SK-N-SH (cell line): Measurements from ENCODE around the gene METTL15. TPM values are rescaled to one million over a fixed set of nuclear protein-coding genes. Genes with fewer than 3 reads are reported as not detected.

ENCODE experiments used
- CTCF ChIA-PET: fragments of 300-600, 350-600 bp; formaldehyde crosslinking; extraction: SDS; loops from one replicate; lab custom pipeline; 2021; lab: Yijun Ruan, JAX
- POLR2A ChIA-PET: fragments of 350-600 bp; sonication (Branson Sonifier 250); formaldehyde crosslinking; extraction: SDS; loops from one replicate; lab custom pipeline; 2020; ENCODE audit warnings: antibody characterized with exemption, inconsistent platforms; lab: Yijun Ruan, JAX
- DNase-seq: peaks from one replicate; pipeline ENCODE4 v3.0.0; 2012
- H2AFZ ChIP-seq: fragments of 200-600 bp; sonication (generic); 2 replicates; pipeline ENCODE4 v1.8.1; 2016; ENCODE audit warnings: antibody characterized with exemption, mild to moderate bottlenecking, low read depth
- H3F3A ChIP-seq: fragments of 200-600 bp; sonication (generic); replicated peaks from 2 replicates; pipeline ENCODE3; 2016; ENCODE audit warnings: antibody characterized with exemption, mild to moderate bottlenecking; ENCODE audit not compliant: insufficient read depth
- H3K27ac ChIP-seq, 2 experiments: fragments of 200-500 bp in 1 of 2; fragments of 200-600 bp in 1 of 2; sonication (Bioruptor generic) in 1 of 2; sonication (generic), shearing (Covaris generic) in 1 of 2; 2 replicates each; pipeline versions ENCODE4 v1.5.1 to v1.6.1; 2014 to 2016; ENCODE audit warnings: low read depth in 2 of 2, inconsistent platforms in 1 of 2, low read length in 1 of 2, mild to moderate bottlenecking in 1 of 2, mixed read lengths in 1 of 2
- H3K27me3 ChIP-seq: fragments of 200-600 bp; sonication (generic), shearing (Covaris generic); 2 replicates; pipeline ENCODE4 v1.6.1; 2016; ENCODE audit warnings: mixed run types; ENCODE audit not compliant: insufficient read depth
- H3K36me3 ChIP-seq, 2 experiments: fragments of 200-500 bp in 1 of 2; fragments of 200-600 bp in 1 of 2; sonication (Bioruptor generic) in 1 of 2; sonication (generic) in 1 of 2; replicated peaks in 1 of 2; 2 replicates each; pipeline versions ENCODE3 to v1.5.1; 2014 to 2016; ENCODE audit warnings: low read length in 1 of 2, mild to moderate bottlenecking in 1 of 2; ENCODE audit not compliant: insufficient read depth in 2 of 2, control insufficient read depth in 1 of 2
- H3K4me1 ChIP-seq, 2 experiments: fragments of 200-500 bp in 1 of 2; fragments of 200-600 bp in 1 of 2; sonication (Bioruptor generic) in 1 of 2; sonication (generic), shearing (Covaris generic) in 1 of 2; 2 replicates each; pipeline versions ENCODE4 v1.5.1 to v1.6.1; 2014 to 2016; ENCODE audit warnings: low read depth in 1 of 2, low read length in 1 of 2, mixed run types in 1 of 2; ENCODE audit not compliant: insufficient read depth in 2 of 2, control insufficient read depth in 1 of 2
- H3K4me2 ChIP-seq: fragments of 200-600 bp; sonication (generic), shearing (Covaris generic); 2 replicates; pipeline ENCODE4 v1.6.1; 2017; ENCODE audit warnings: mixed run types
- H3K4me3 ChIP-seq, 2 experiments: fragments of 200-500 bp in 1 of 2; fragments of 200-600 bp in 1 of 2; sonication (Bioruptor generic) in 1 of 2; sonication (generic), shearing (Covaris generic) in 1 of 2; 2 replicates each; pipeline versions ENCODE4 v1.5.1 to v1.8.1; 2014 to 2016; ENCODE audit warnings: low read depth in 2 of 2, inconsistent platforms in 1 of 2, low read length in 1 of 2, mild to moderate bottlenecking in 1 of 2, mixed read lengths in 1 of 2, moderate library complexity in 1 of 2
- H3K79me2 ChIP-seq: fragments of 200-600 bp; sonication (generic); 2 replicates; pipeline ENCODE4 v1.8.1; 2017; ENCODE audit warnings: mild to moderate bottlenecking; ENCODE audit not compliant: insufficient read depth
- H3K9ac ChIP-seq: fragments of 200-600 bp; sonication (generic); 2 replicates; pipeline ENCODE4 v1.6.1; 2017; ENCODE audit warnings: mixed run types
- H3K9me2 ChIP-seq: fragments of 200-600 bp; sonication (generic); 2 replicates; pipeline ENCODE4 v1.6.1; 2017; ENCODE audit warnings: mixed run types
- H3K9me3 ChIP-seq: fragments of 200-600 bp; sonication (generic); 2 replicates; pipeline ENCODE4 v1.6.1; 2017; ENCODE audit warnings: mixed run types, mild to moderate bottlenecking, moderate library complexity
- H4K20me1 ChIP-seq: fragments of 200-600 bp; sonication (generic); 2 replicates; pipeline ENCODE4 v1.6.1; 2017; ENCODE audit warnings: mild to moderate bottlenecking, mixed run types; ENCODE audit not compliant: insufficient read depth
- CHD2 ChIP-seq: fragments of 150-350 bp; IDR thresholded peaks from 2 replicates; pipeline ENCODE4 v1.6.1; 2018; ENCODE audit warnings: low read length; ENCODE audit not compliant: partially characterized antibody
- FOSL2 ChIP-seq: IDR thresholded peaks from 2 replicates; pipeline ENCODE4 v1.4.0; 2012; ENCODE audit warnings: low read depth, mild to moderate bottlenecking, moderate library complexity, borderline replicate concordance
- GABPA ChIP-seq: IDR thresholded peaks from 2 replicates; pipeline ENCODE4 v1.4.0; 2012; ENCODE audit warnings: low read depth, mild to moderate bottlenecking
- MEF2A ChIP-seq: IDR thresholded peaks from 2 replicates; pipeline ENCODE4 v1.4.0; 2012; ENCODE audit warnings: low read depth, borderline replicate concordance
- MXI1 ChIP-seq: IDR thresholded peaks from 2 replicates; pipeline ENCODE4 v1.6.1; 2012; ENCODE audit warnings: mild to moderate bottlenecking, low read depth, low read length, improper control_type of control experiment
- PBX3 ChIP-seq: IDR thresholded peaks from 2 replicates; pipeline ENCODE4; 2012
- POLR2AphosphoS5 ChIP-seq: IDR thresholded peaks from 2 replicates; pipeline ENCODE4 v1.6.1; 2012; ENCODE audit warnings: low read depth, low read length
- RCOR1 ChIP-seq: fragments of 150-350 bp; IDR thresholded peaks from 2 replicates; pipeline ENCODE4 v1.6.1; 2017; ENCODE audit warnings: antibody characterized with exemption, low read length
- RFX5 ChIP-seq: IDR thresholded peaks from 2 replicates; pipeline ENCODE4 v1.6.1; 2012; ENCODE audit warnings: mild to moderate bottlenecking, improper control_type of control experiment, low read length
- RXRA ChIP-seq: IDR thresholded peaks from 2 replicates; pipeline ENCODE4 v1.4.0; 2012; ENCODE audit warnings: low read depth, mild to moderate bottlenecking, borderline replicate concordance
- SIN3A ChIP-seq: IDR thresholded peaks from 2 replicates; pipeline ENCODE4 v1.6.1; 2012; ENCODE audit warnings: low read depth, mild to moderate bottlenecking, low read length, moderate library complexity, borderline replicate concordance
- TCF12 ChIP-seq: IDR thresholded peaks from 2 replicates; pipeline ENCODE4 v1.4.0; 2012
- WGBS: methylation state at CpG from one replicate; pipeline ENCODE4 v1.1.6; 2017; ENCODE audit warnings: low lambda C conversion rate; 5-methylcytosine and 5-hydroxymethylcytosine counted together
- polyA plus RNA-seq, 3 experiments: library from polyadenylated mRNA; depleted of rRNA; stranded (reverse); fragments of >200 nt; gene quantifications; 2 replicates each; pipeline ENCODE4 v1.2.3, GENCODE V29; 2012
- TF ChIP-seq, protein P1 (sequence below): fragments of 200-600 bp; sonication (generic); IDR thresholded peaks from 2 replicates; pipeline ENCODE4 v1.6.1; 2017; ENCODE audit warnings: antibody characterized with exemption, mild to moderate bottlenecking, moderate library complexity
- TF ChIP-seq, protein P2 (sequence below): fragments of 150-350 bp; IDR thresholded peaks from 2 replicates; pipeline ENCODE4 v1.6.1; 2016; ENCODE audit warnings: mild to moderate bottlenecking, low read depth, low read length

Gene METTL15
- polyA plus RNA-seq, 1 of the 3 experiments (the other 2 are of a cell fraction), result 4.7 TPM

DNA sequence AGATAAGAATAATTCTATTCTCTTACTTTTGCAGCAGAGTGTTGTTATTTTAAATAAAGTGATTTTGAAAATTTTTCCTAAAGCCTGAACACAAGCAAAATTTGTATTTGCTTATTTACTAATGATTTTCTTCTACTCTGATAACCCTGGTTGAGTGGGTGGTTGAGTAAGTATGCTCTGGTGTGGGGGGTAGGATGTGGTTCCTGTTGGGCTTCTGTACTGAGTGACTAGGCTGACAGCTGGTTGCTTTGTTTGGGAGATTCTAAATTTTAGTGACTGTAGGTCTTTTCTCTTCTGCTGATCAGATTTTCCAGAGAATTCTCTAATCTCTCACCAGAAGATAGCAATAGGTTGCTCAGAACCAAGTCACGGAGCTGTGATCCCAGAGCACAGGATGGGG lies 61.6 kb downstream of the METTL15 start:
- H3K9me3 ChIP-seq, result peaks cover 9% of the 10 kb centered on the region; the same call in 1 of the 2 replicates
- H3K9me2 ChIP-seq, result no peaks in the 10 kb centered on the region
- H3K27ac ChIP-seq, result no peak overlapping the region
- 94% methylated on average over 1 of the region's 1 CpG for WGBS
- no peak overlapping the region for H3K4me3 ChIP-seq
- H3K9ac ChIP-seq, result no peak overlapping the region
- no peaks in the 10 kb centered on the region for H4K20me1 ChIP-seq
- no peak for TF ChIP-seq MEF2A
- no peak for TF ChIP-seq POLR2AphosphoS5
- no peak for TF ChIP-seq FOSL2
- TF ChIP-seq RFX5, result no peak
- no peak for TF ChIP-seq PBX3
- TF ChIP-seq, all 33 proteins: peak for 0
- CTCF ChIA-PET, result interaction anchor here (1.7 kb wide), 1 partner anchor 453 kb away, joined by 4 read pairs; no protein-coding TSS in a partner anchor
- Histone ChIP-seq H3K79me2 (peaks cover 8% of the 10 kb centered on the region; the same call in 1 of the 2 replicates), H3K27me3 (no peaks in the 10 kb centered on the region), H3K4me2 (no peak overlapping the region), H3F3A (no peaks in the 10 kb centered on the region), H3K36me3 (peaks cover 0 to 40% of the 10 kb centered on the region in 2 experiments), H2AFZ (no peak overlapping the region), H3K4me1 (0 out of 4 replicates have a peak, but pooled peaks cover 0 to 6% of the 10 kb centered on the region in 2 experiments)
- DNase-seq, result no peak
- POLR2A ChIA-PET, result no interaction called here

DNA sequence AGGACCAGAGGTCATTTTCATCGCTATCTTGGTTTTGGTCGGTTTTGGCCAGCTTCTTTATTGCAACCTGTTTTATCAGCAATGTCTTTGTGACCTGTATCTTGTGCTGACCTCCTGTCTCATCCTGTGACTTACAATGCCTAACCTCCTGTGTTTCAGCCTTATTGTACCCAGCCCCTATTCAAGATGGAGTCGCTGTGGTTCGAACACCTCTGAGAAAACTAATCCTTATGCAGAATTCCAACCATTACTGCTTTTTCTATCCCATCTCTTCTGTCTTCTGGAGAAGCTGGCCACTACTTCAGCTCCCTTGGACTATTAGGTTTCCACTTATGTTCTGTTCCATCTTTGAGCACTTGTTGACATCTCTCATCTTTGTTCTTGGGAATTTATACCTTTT lies 62.6 kb downstream of the METTL15 start:
- CTCF ChIA-PET, result interaction anchor here (1.7 kb wide), 1 partner anchor 454 kb away, joined by 4 read pairs; no protein-coding TSS in a partner anchor
- Histone ChIP-seq H3K79me2 (peaks cover 8% of the 10 kb centered on the region; the same call in 1 of the 2 replicates), H4K20me1 (no peaks in the 10 kb centered on the region), H3F3A (no peaks in the 10 kb centered on the region), H3K27ac (no peak overlapping the region), H3K9me2 (no peaks in the 10 kb centered on the region), H3K36me3 (peaks cover 0 to 41% of the 10 kb centered on the region in 2 experiments), H3K4me3 (no peak overlapping the region), H3K9me3 (peaks cover 2% of the 10 kb centered on the region; the same call in 1 of the 2 replicates), H2AFZ (no peak overlapping the region), H3K27me3 (no peaks in the 10 kb centered on the region), H3K4me1 (0 out of 4 replicates have a peak, but pooled peaks cover 0 to 6% of the 10 kb centered on the region in 2 experiments), H3K4me2 (no peak overlapping the region), H3K9ac (no peak overlapping the region)
- TF ChIP-seq TCF12, result no peak
- TF ChIP-seq, protein P1, sequence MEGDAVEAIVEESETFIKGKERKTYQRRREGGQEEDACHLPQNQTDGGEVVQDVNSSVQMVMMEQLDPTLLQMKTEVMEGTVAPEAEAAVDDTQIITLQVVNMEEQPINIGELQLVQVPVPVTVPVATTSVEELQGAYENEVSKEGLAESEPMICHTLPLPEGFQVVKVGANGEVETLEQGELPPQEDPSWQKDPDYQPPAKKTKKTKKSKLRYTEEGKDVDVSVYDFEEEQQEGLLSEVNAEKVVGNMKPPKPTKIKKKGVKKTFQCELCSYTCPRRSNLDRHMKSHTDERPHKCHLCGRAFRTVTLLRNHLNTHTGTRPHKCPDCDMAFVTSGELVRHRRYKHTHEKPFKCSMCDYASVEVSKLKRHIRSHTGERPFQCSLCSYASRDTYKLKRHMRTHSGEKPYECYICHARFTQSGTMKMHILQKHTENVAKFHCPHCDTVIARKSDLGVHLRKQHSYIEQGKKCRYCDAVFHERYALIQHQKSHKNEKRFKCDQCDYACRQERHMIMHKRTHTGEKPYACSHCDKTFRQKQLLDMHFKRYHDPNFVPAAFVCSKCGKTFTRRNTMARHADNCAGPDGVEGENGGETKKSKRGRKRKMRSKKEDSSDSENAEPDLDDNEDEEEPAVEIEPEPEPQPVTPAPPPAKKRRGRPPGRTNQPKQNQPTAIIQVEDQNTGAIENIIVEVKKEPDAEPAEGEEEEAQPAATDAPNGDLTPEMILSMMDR, result no peak
- TF ChIP-seq RCOR1, result no peak
- no peak for TF ChIP-seq GABPA
- no peak for TF ChIP-seq CHD2
- TF ChIP-seq, protein P2, sequence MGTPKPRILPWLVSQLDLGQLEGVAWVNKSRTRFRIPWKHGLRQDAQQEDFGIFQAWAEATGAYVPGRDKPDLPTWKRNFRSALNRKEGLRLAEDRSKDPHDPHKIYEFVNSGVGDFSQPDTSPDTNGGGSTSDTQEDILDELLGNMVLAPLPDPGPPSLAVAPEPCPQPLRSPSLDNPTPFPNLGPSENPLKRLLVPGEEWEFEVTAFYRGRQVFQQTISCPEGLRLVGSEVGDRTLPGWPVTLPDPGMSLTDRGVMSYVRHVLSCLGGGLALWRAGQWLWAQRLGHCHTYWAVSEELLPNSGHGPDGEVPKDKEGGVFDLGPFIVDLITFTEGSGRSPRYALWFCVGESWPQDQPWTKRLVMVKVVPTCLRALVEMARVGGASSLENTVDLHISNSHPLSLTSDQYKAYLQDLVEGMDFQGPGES, result no peak
- TF ChIP-seq RXRA, result no peak
- TF ChIP-seq SIN3A, result no peak
- TF ChIP-seq MXI1, result no peak
- 98% methylated on average over 4 of the region's 4 CpGs for WGBS
- POLR2A ChIA-PET, result no interaction called here
- no peak for DNase-seq
